Measurements from ENCODE around the gene IZUMO1R. TPM values are rescaled to one million over a fixed set of nuclear protein-coding genes. Genes with fewer than 3 reads are reported as not detected.

Gene IZUMO1R
- total and polyA plus RNA-seq, 2 of the 8 experiments (the other 6 are each of a cell fraction or from before 2014, with no cell fraction given), result not detected

DNA sequence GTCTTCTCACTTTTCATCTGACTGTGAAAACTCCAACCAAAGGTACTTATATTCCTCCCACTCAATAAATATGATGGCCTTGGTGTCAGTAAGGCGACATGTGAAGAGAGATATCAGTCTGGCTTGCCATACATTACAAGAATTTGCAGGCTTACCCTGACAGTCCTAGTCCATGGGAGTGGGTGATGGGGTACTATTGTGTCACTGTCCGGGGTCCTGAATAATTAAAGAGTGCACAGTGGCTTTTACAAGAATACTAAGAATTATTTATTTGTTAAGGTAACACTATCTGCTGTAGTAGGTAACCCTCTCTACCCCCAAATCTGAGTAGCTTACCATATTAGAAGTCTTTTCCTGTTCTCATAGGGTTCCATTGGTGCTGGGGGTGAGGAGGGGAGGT, 23.1 kb upstream of the IZUMO1R start:
- H4K20me1 ChIP-seq (replicated peaks in 1 of 2; ENCODE audit: control insufficient read depth in 1 of 2, insufficient read depth in 2 of 2, low read length in 2 of 2), result no peaks in the 10 kb centered on the region
- no peak overlapping the region for H2AK5ac ChIP-seq (ENCODE audit: low read depth, low read length)
- H2BK12ac ChIP-seq (ENCODE audit: low read depth, low read length), result no peak overlapping the region
- no peak overlapping the region for H2BK15ac ChIP-seq (ENCODE audit: low read length)
- no peak overlapping the region for H3K9ac ChIP-seq (replicated peaks in 1 of 4; ENCODE audit: extremely low read depth in 1 of 4, low read depth in 3 of 4, low read length in 3 of 4)
- H3K18ac ChIP-seq (ENCODE audit: extremely low read depth, low read length), result no peak overlapping the region
- FAIRE-seq (no peak), DNase-seq (ENCODE audit: low read depth in 1 of 2, low spot score in 2 of 2) (no peak)
- H3K23ac ChIP-seq (ENCODE audit: insufficient read length), result no peak overlapping the region
- H3K4ac ChIP-seq (replicated peaks; ENCODE audit: insufficient read length, low read depth, low read length), result no peak overlapping the region
- H3K79me2 ChIP-seq (ENCODE audit: control insufficient read depth in 1 of 2, insufficient read depth in 2 of 2, low read length in 2 of 2), result no peaks in the 10 kb centered on the region
- no peaks in the 10 kb centered on the region for H3K36me3 ChIP-seq (ENCODE audit: control insufficient read depth in 2 of 4, insufficient read depth in 4 of 4, low read length in 3 of 4)
- no peaks in the 10 kb centered on the region for H3K23me2 ChIP-seq (ENCODE audit: low read depth, low read length)
- H3K4me2 ChIP-seq (ENCODE audit: insufficient read depth in 1 of 2, low read depth in 2 of 2, low read length in 2 of 2), result no peak overlapping the region
- POLR2A ChIA-PET (ENCODE audit: partially characterized antibody), result no interaction called here
- no peak overlapping the region for H3K27ac ChIP-seq (ENCODE audit: low read depth, low read length)
- 93% methylated on average over 2 of the region's 2 CpGs; no CpG with 5 or more reads in 1 of the 2 experiments for WGBS, 2 experiments (ENCODE audit: extremely low coverage in 1 of 2, insufficient coverage in 1 of 2, insufficient read length in 1 of 2, insufficient replicate concordance in 2 of 2, low coverage in 1 of 2, low lambda C conversion rate in 2 of 2, missing lambda C conversion rate in 1 of 2)
- H2BK20ac ChIP-seq (ENCODE audit: low read length), result no peak overlapping the region
- H3K79me1 ChIP-seq (ENCODE audit: low read depth, low read length), result no peaks in the 10 kb centered on the region
- H3K4me1 ChIP-seq (replicated peaks in 1 of 4; ENCODE audit: control insufficient read depth in 3 of 4, insufficient read depth in 4 of 4, low read length in 3 of 4), result peaks cover 0 to 3% (median 1%) of the 10 kb centered on the region in 4 experiments; a peak in 4 of 7 replicates
- CTCF ChIA-PET (ENCODE audit: partially characterized antibody), result no interaction called here
- no peak overlapping the region for H2BK5ac ChIP-seq (ENCODE audit: low read depth, low read length)
- no peak overlapping the region for H4K91ac ChIP-seq (replicated peaks; ENCODE audit: insufficient read length, low read length)
- no peak overlapping the region for H2BK120ac ChIP-seq (replicated peaks; ENCODE audit: low read depth, low read length)
- no peak overlapping the region for H3K4me3 ChIP-seq (ENCODE audit: extremely low read depth in 1 of 4, insufficient read depth in 2 of 4, low read depth in 3 of 4, low read length in 4 of 4)
- TF ChIP-seq CHD2 (IDR thresholded peaks at IDR 0.05; ENCODE audit: low read length) (no peak), RFX5 (IDR thresholded peaks at IDR 0.05; ENCODE audit: borderline replicate concordance, low read depth, low read length) (no peak), CREB1 (IDR thresholded peaks at IDR 0.05) (no peak)
- no peaks in the 10 kb centered on the region for H3K27me3 ChIP-seq (replicated peaks in 1 of 4; ENCODE audit: control insufficient read depth in 3 of 4, extremely low read depth in 1 of 4, insufficient read depth in 3 of 4, low read length in 3 of 4)
- H2AFZ ChIP-seq (ENCODE audit: low read length), result no peak overlapping the region
- no peak overlapping the region for H4K5ac ChIP-seq (ENCODE audit: insufficient read length, low read depth, low read length)
- no peaks in the 10 kb centered on the region for H3K9me3 ChIP-seq (ENCODE audit: insufficient read depth in 2 of 2, low read depth in 1 of 2, low read length in 1 of 2)
- no peak overlapping the region for H4K8ac ChIP-seq (ENCODE audit: extremely low read depth, insufficient read depth, low read length)
- H3K14ac ChIP-seq (ENCODE audit: insufficient read length), result no peak overlapping the region
- H3K56ac ChIP-seq (replicated peaks; ENCODE audit: insufficient read length, low read depth, low read length), result no peak overlapping the region

All from H1 (cell line).